HUES6 (cell line): ENCODE data around the gene CYS1.

Source experiments
- H3K27ac ChIP-seq: 2 replicates; pipeline ENCODE4 v1.7.0; 2013; ENCODE audit warnings: low read depth, mild to moderate bottlenecking, low read length, inconsistent platforms
- H3K27me3 ChIP-seq: 2 replicates; pipeline ENCODE4 v1.6.1; 2013; ENCODE audit warnings: low read length; ENCODE audit not compliant: control insufficient read depth, insufficient read depth
- H3K36me3 ChIP-seq: 2 replicates; pipeline ENCODE4 v1.6.1; 2013; ENCODE audit warnings: low read length; ENCODE audit not compliant: control insufficient read depth, insufficient read depth
- H3K4me1 ChIP-seq: 2 replicates; pipeline ENCODE4 v1.6.1; 2013; ENCODE audit warnings: low read length; ENCODE audit not compliant: control insufficient read depth, insufficient read depth
- H3K4me3 ChIP-seq: 2 replicates; pipeline ENCODE4 v1.5.1; 2013; ENCODE audit warnings: low read depth, low read length
- H3K9ac ChIP-seq: one replicate; pipeline ENCODE4 v1.6.1; 2013; ENCODE audit warnings: mild to moderate bottlenecking, low read length
- H3K9me3 ChIP-seq: 2 replicates; pipeline ENCODE4 v1.6.1; 2013; ENCODE audit warnings: low read depth, low read length; ENCODE audit not compliant: control insufficient read depth, insufficient read depth

The CYS1 gene

DNA sequence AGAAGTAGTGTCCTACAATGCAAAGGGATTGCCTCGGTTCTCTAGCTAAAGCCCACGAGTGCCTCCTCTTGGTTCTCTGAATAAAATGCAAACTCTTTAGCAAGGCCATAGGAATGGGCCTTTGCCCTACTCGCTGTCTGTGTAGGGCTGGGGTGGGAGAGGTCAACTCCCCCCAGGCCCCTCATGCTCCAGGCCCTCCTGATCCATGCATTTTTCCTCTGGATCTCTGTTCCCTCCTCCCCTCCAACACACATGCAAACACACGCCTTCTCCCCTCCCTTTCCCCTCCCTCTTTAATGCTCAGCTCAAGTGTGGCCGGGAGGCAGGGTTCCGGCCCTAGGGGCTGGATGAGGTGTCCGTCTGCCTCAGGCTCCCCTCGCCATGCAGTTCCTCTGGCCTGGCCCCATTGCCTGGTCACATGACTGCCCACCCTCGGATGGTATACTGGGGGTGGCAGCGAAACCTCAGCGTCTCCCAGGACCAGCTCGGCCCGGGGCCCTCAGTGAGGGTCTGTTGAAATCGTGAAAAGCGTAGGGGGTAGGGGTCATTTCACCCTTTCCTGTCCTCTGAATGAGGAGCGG lies 51.7 kb downstream of the CYS1 start:
- Histone ChIP-seq H3K36me3 (no peaks in the 10 kb centered on the region), H3K27me3 (no peaks in the 10 kb centered on the region), H3K4me1 (peaks cover 27% of the 10 kb centered on the region), H3K4me3 (no peak overlapping the region; the same call in 1 of the 2 replicates), H3K27ac (no peak overlapping the region), H3K9me3 (no peaks in the 10 kb centered on the region), H3K9ac (peak overlapping the region; percentile 7)

- H3K9ac ChIP-seq, result no peak overlapping the region
- no peaks in the 10 kb centered on the region for H3K27me3 ChIP-seq
- no peak overlapping the region for H3K4me3 ChIP-seq
- H3K9me3 ChIP-seq, result no peaks in the 10 kb centered on the region
- H3K27ac ChIP-seq, result no peak overlapping the region
- H3K4me1 ChIP-seq, result peaks cover 27% of the 10 kb centered on the region
- H3K36me3 ChIP-seq, result no peaks in the 10 kb centered on the region
Measured at GRCh38 chr2:10027660-10028330, 52.4 kb downstream of the CYS1 start.

DNA sequence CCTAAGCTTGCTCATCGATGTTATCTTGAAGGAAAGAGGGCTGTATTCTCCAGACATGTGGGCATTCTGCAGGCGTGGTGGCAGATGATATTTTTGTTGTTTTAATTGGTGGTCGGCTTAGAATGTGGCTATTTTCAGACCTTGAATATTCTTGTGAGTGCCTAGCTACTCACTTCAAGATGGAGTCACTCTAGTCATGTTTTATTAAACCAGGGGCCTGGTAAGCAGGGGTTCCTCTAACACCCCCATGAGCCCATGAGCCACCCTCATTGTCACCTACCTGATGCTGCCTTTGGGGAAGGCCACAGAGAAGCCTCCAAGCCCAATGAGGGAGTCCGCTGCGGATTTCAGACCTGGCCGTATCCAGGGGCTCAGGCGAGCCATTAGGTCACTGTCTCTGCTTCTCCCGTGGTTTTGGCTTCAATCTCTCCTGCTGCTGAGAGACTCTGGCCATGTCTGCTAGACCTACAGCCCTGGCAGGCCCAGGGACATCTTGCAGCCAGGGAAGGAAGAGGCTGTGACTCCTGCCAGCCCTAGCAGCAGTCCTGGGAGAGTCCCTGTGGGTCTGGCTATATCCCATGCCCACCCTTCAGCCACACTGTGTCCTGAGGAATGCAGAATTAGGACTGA lies 53.2 kb downstream of the CYS1 start:
- Histone ChIP-seq H3K4me3 (no peak overlapping the region), H3K9ac (no peak overlapping the region), H3K27me3 (no peaks in the 10 kb centered on the region), H3K36me3 (no peaks in the 10 kb centered on the region), H3K27ac (no peak overlapping the region), H3K4me1 (peaks cover 27% of the 10 kb centered on the region), H3K9me3 (no peaks in the 10 kb centered on the region)

- no peak overlapping the region for H3K27ac ChIP-seq
- H3K4me3 ChIP-seq, result no peak overlapping the region
- no peaks in the 10 kb centered on the region for H3K9me3 ChIP-seq
- H3K27me3 ChIP-seq, result no peaks in the 10 kb centered on the region
- peaks cover 2% of the 10 kb centered on the region; the same call in 1 of the 2 replicates for H3K4me1 ChIP-seq
- no peak overlapping the region for H3K9ac ChIP-seq
- H3K36me3 ChIP-seq, result no peaks in the 10 kb centered on the region
Measured at GRCh38 chr2:10022966-10023662, 57.1 kb downstream of the CYS1 start.

DNA sequence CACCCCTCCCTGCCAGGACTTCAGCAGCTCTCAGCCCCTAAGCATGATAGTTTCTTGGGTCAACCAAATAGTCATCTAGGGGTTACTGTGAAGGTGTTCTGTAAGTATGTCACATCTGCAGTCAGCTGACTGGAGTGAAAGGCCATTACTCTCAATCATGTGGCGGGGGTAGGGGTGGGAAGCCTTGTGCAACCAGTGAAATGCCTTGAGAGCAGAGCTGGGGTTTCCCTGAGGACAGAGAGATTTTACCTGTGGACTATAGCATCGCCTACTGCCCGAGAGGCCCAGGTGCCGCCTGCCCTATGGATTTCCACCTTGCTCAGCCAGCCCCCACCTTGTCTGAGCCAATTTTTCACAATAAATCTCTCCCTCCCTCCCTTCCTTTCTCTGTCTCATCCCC lies 57.8 kb downstream of the CYS1 start:
- H3K36me3 ChIP-seq, result no peaks in the 10 kb centered on the region
- no peak overlapping the region for H3K9ac ChIP-seq
- no peaks in the 10 kb centered on the region for H3K27me3 ChIP-seq
- no peak overlapping the region for H3K27ac ChIP-seq
- no peaks in the 10 kb centered on the region for H3K9me3 ChIP-seq
- no peak overlapping the region for H3K4me3 ChIP-seq
- H3K4me1 ChIP-seq, result no peaks in the 10 kb centered on the region

GRCh38 chr2:10022041-10022421 lies 58.2 kb downstream of the CYS1 start:
- Histone ChIP-seq H3K27me3 (no peaks in the 10 kb centered on the region), H3K9ac (no peak overlapping the region), H3K27ac (no peak overlapping the region), H3K4me3 (no peak overlapping the region), H3K4me1 (no peaks in the 10 kb centered on the region), H3K36me3 (no peaks in the 10 kb centered on the region), H3K9me3 (no peaks in the 10 kb centered on the region)

- no peak overlapping the region for H3K4me3 ChIP-seq
- H3K27me3 ChIP-seq, result no peaks in the 10 kb centered on the region
- no peaks in the 10 kb centered on the region for H3K9me3 ChIP-seq
- H3K36me3 ChIP-seq, result no peaks in the 10 kb centered on the region
- no peak overlapping the region for H3K27ac ChIP-seq
- H3K4me1 ChIP-seq, result no peaks in the 10 kb centered on the region
- H3K9ac ChIP-seq, result no peak overlapping the region
Measured at GRCh38 chr2:10019602-10020400, 60.4 kb downstream of the CYS1 start.

DNA sequence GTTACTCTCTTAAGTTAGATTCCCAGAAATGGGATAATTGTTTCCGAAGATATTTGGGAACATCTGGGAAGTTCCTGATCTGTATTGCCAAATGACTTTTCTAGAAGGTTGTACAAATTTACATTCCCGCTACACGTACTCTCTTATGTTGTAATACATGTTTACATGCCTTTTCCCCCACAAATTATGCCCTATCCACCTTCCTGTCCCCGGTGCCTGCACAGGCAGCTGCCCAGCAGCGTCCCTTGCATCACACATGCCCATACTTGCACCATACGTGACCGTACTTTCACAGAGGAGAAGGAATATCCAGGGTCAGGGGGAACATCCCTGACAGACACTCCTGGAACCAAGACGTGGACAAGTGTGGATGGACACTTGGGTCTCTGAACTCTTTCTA lies 61.0 kb downstream of the CYS1 start:
- H3K4me3 ChIP-seq, result no peak overlapping the region
- H3K9ac ChIP-seq, result no peak overlapping the region
- H3K4me1 ChIP-seq, result no peaks in the 10 kb centered on the region
- H3K27me3 ChIP-seq, result no peaks in the 10 kb centered on the region
- no peaks in the 10 kb centered on the region for H3K36me3 ChIP-seq
- no peaks in the 10 kb centered on the region for H3K9me3 ChIP-seq
- no peak overlapping the region for H3K27ac ChIP-seq

GRCh38 chr2:10017313-10017941 lies 62.8 kb downstream of the CYS1 start:
- Histone ChIP-seq H3K4me3 (no peak overlapping the region), H3K27me3 (no peaks in the 10 kb centered on the region), H3K27ac (no peak overlapping the region), H3K36me3 (no peaks in the 10 kb centered on the region), H3K9me3 (no peaks in the 10 kb centered on the region), H3K9ac (no peak overlapping the region), H3K4me1 (no peaks in the 10 kb centered on the region)

DNA sequence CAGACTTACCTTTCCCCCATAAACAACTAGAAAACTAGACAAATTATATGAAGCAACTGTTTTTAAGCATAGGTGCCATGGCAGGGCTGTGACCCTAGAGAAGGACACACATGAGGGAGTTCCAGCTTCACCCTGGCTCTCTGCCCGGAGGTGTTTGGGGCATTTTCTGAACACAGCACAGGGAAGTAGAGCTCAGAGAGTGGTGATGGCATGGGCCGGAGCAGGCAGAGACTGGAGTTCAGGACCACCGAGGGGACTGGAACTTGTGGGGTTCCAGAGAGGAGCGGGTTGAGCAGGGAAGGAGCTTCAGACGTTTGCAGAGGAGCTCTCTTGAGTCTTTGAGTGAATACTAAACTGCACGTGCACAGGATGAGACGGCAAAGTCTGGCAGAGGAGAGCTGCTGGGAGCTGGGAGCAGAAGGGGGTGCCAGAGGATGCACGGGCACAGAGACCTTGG lies 63.4 kb downstream of the CYS1 start:
- Histone ChIP-seq H3K9me3 (no peaks in the 10 kb centered on the region), H3K4me3 (no peak overlapping the region), H3K27ac (no peak overlapping the region), H3K27me3 (no peaks in the 10 kb centered on the region), H3K36me3 (no peaks in the 10 kb centered on the region), H3K9ac (no peak overlapping the region), H3K4me1 (no peaks in the 10 kb centered on the region)
